NCI-H146 treated with DMSO at 0.1 percent for 48 hours (cell line): ENCODE data around the gene KCNQ1.
A peak's percentile ranks its signal among the peaks of the same experiment; 100 is the strongest.

Experiments used
- DNase-seq: peaks from one replicate; lab custom pipeline; 2025; ENCODE audit not compliant: unreplicated experiment; lab: John Stamatoyannopoulos, UW

KCNQ1 gene

GRCh38 chr11:2423157-2424025 lies 21.4 kb upstream of the KCNQ1 start:
- no peak for DNase-seq

- DNase-seq, result no peak
Measured at GRCh38 chr11:2424811-2425495, 19.9 kb upstream of the KCNQ1 start.

GRCh38 chr11:2425506-2425905 lies 19.3 kb upstream of the KCNQ1 start:
- DNase-seq, result no peak

GRCh38 chr11:2426221-2426620 lies 18.6 kb upstream of the KCNQ1 start:
- no peak for DNase-seq

- DNase-seq, result no peak
Measured at GRCh38 chr11:2426826-2427521, 17.8 kb upstream of the KCNQ1 start.

- no peak for DNase-seq
Measured at GRCh38 chr11:2427721-2428321, 17.0 kb upstream of the KCNQ1 start.

- DNase-seq, result peak; percentile 20
Measured at GRCh38 chr11:2428322-2428795, 16.4 kb upstream of the KCNQ1 start.

GRCh38 chr11:2431395-2431794 lies 13.4 kb upstream of the KCNQ1 start:
- DNase-seq, result no peak

GRCh38 chr11:2432171-2432621 lies 12.6 kb upstream of the KCNQ1 start:
- no peak for DNase-seq

- no peak for DNase-seq
Measured at GRCh38 chr11:2432628-2433071, 12.2 kb upstream of the KCNQ1 start.

- no peak for DNase-seq
Measured at GRCh38 chr11:2433106-2433925, 11.5 kb upstream of the KCNQ1 start.

GRCh38 chr11:2434008-2434407 lies 10.8 kb upstream of the KCNQ1 start:
- DNase-seq, result no peak

- no peak for DNase-seq
Measured at GRCh38 chr11:2434506-2435255, 10.1 kb upstream of the KCNQ1 start.

GRCh38 chr11:2435288-2436012 lies 9.4 kb upstream of the KCNQ1 start:
- DNase-seq, result no peak

- no peak for DNase-seq
Measured at GRCh38 chr11:2436013-2436520, 8.7 kb upstream of the KCNQ1 start.

GRCh38 chr11:2436521-2437031 lies 8.2 kb upstream of the KCNQ1 start:
- DNase-seq, result no peak

- DNase-seq, result no peak
Measured at GRCh38 chr11:2437516-2437915, 7.3 kb upstream of the KCNQ1 start.

- DNase-seq, result no peak
Measured at GRCh38 chr11:2439820-2440219, 5.0 kb upstream of the KCNQ1 start.
